GM20000 (cell line): ENCODE measurements around the gene RALGPS1.

Experiments used
- DNase-seq: peaks from one replicate; pipeline ENCODE4 v3.0.0; 2012; ENCODE audit warnings: low spot score
- CTCF ChIP-seq: IDR thresholded peaks from 2 replicates; pipeline ENCODE4 v1.5.1; 2012; ENCODE audit warnings: mild to moderate bottlenecking, control low read depth; ENCODE audit errors: extremely low read depth, missing control alignments

Gene RALGPS1

GRCh38 chr9:127225801-127226625, 311.4 kb downstream of the RALGPS1 start:
- DNase-seq: peak; percentile 30
- no peak for TF ChIP-seq CTCF

DNA sequence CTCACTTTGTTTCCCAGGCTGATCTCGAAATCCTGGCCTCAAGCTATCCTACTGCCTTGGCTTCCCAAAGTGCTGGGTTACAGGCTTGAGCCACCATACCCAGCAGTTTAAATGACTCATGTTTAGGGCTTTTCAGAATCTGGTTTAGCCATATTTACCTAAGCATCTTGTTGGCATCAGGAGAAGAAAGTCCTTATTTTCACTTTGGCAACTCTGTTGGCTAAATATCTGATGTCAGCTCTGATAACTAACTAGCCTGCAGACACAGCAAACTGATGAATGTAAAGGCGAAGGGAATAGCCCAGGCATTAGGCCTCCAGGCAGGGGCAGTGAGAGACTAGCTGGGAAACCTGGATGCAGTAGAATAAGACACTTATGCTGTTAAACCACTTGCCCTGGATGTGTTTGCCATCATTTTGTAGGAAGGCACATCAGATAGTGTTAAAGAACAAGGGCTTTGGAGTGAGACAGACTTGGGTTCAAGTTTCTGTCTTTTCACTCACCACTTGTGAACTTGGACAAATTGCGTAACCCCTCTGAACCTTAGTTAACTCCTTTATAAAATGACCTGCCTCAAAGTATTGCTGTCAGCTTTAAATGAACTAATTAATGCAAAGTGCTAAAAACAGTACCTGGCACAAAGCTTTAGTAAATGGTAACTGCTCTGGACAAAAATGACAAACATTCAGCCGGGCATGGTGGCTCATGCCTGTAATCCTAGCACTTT, 315.3 kb downstream of the RALGPS1 start:
- DNase-seq: no peak
- no peak for TF ChIP-seq CTCF

DNA sequence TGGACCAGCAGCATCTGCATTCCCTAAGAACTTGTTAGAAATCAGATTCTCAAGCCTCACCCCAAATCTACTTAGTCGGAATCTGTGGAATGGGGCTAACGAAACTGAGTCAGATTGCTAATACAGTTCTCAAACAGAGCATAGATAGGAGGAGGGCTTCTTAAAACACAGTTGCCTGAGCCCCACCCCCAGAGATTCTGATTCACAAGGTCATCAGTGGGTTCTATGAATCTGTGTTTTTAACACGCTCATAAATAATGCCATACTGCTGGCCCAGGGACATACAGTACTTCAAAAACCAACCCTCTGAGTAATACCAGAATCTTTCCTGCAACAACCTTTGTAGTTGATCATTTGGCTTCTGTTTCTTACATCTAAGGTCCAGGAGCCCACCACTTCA, 317.1 kb downstream of the RALGPS1 start:
- TF ChIP-seq CTCF: no peak
- no peak for DNase-seq

GRCh38 chr9:127232833-127233549, 318.4 kb downstream of the RALGPS1 start:
- no peak for DNase-seq
- no peak for TF ChIP-seq CTCF

DNA sequence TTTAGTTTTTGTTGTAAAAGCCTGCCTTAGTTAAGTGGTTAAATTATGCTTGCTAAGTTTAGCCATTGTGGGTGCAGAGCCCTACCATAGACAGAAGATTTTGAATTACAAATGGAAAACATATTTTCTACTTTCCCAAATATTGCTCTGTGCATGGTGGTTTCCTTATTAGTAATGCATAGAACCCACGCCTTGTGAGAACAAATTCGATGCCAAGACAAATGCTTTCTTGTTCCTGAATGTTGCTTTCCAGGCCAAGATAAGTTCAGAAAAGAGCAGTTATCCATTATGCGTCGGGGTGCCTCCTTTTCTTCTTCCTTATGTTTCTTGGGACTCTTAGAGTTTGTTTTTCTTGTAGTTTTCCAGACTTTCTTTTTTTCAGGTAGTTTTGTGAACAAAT, 319.0 kb downstream of the RALGPS1 start:
- no peak for TF ChIP-seq CTCF
- no peak for DNase-seq

DNA sequence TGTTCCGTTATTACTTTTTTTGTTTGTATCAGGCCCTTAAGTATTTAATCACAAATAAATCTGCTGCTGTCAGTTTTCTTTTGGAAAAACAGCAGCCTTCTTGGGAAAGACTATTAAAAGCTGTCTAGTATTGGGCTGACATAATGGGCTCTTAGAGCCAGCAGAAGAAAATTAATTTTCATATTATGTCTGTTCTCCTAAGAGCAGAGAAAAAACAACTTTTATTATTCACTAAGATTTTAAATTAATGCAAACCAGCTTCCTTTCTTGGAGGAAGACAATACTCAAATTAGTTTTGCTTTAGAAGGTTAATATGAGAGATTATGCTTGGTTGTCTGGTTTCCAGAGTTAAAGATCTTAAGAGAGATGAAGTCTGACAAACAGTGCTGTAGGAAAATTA, 319.4 kb downstream of the RALGPS1 start:
- no peak for TF ChIP-seq CTCF
- DNase-seq: no peak

DNA sequence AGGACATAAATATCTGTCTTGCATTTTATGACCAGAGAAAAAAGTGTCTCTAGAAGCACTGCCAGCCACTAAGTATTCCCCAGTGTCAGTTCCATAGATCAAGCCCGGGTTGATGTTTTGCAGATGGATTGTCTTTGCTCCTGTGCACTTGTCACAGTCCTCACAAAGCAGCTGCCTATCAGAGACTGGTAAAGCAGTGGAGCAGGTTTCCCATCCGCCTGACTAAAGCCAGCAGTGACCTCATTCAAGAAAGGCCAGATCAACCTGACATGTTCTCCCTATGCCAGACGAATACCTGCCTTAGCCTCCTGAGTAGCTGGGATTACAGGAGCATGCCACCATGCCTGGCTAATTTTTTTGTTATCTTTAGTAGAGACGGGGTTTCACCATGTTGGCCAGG, 323.2 kb downstream of the RALGPS1 start:
- no peak for TF ChIP-seq CTCF

More for the DNA sequence above, 323.2 kb downstream of the RALGPS1 start:
- no peak for DNase-seq
